HG02885 (cell line): ENCODE measurements around the gene MDM2.

Experiments used
- ATAC-seq: cut with Tn5 transposase; IDR thresholded peaks from one replicate; pipeline ENCODE4 v1.9.1; 2021; ENCODE audit warnings: mild to moderate bottlenecking; ENCODE audit not compliant: unreplicated experiment, poor library complexity

The MDM2 gene

GRCh38 chr12:68844788-68845695 is 37.1 kb downstream of the MDM2 start:
- ATAC-seq: no peak

- no peak for ATAC-seq
Measured at GRCh38 chr12:68846811-68847210, 38.8 kb downstream of the MDM2 start.

GRCh38 chr12:68850390-68850789 is 42.4 kb downstream of the MDM2 start:
- no peak for ATAC-seq

- no peak for ATAC-seq
Measured at GRCh38 chr12:68851592-68852306, 43.8 kb downstream of the MDM2 start.

- ATAC-seq: no peak
Measured at GRCh38 chr12:68853396-68854077, 45.6 kb downstream of the MDM2 start.

- ATAC-seq: no peak
Measured at GRCh38 chr12:68854078-68854468, 46.1 kb downstream of the MDM2 start.

GRCh38 chr12:68854554-68854953 is 46.6 kb downstream of the MDM2 start:
- no peak for ATAC-seq

- ATAC-seq: no peak
Measured at GRCh38 chr12:68855111-68855510, 47.1 kb downstream of the MDM2 start.

- no peak for ATAC-seq
Measured at GRCh38 chr12:68855771-68856170, 47.8 kb downstream of the MDM2 start.

GRCh38 chr12:68856510-68856909 is 48.5 kb downstream of the MDM2 start:
- ATAC-seq: no peak

- ATAC-seq: peak; percentile 60
Measured at GRCh38 chr12:68861890-68862289, 53.9 kb downstream of the MDM2 start.

- ATAC-seq: no peak
Measured at GRCh38 chr12:68863109-68863770, 55.3 kb downstream of the MDM2 start.

- ATAC-seq: peak; percentile 62
Measured at GRCh38 chr12:68863886-68864454, 56.0 kb downstream of the MDM2 start.

- ATAC-seq: no peak
Measured at GRCh38 chr12:68864604-68865003, 56.6 kb downstream of the MDM2 start.

- no peak for ATAC-seq
Measured at GRCh38 chr12:68865399-68866164, 57.6 kb downstream of the MDM2 start.

- ATAC-seq: no peak
Measured at GRCh38 chr12:68866950-68867349, 59.0 kb downstream of the MDM2 start.

GRCh38 chr12:68867606-68868005 is 59.6 kb downstream of the MDM2 start:
- no peak for ATAC-seq

- ATAC-seq: no peak
Measured at GRCh38 chr12:68868043-68868790, 60.2 kb downstream of the MDM2 start.

- no peak for ATAC-seq
Measured at GRCh38 chr12:68870011-68870410, 62.0 kb downstream of the MDM2 start.
